ENCODE measurements around the gene SPAG4. TPM values are rescaled to one million over a fixed set of nuclear protein-coding genes. Genes with fewer than 3 reads are reported as not detected.

SPAG4 gene
- total RNA-seq, 4 donors from 2014 or later, result 2.3 to 6.6 (median 5.5) TPM

DNA sequence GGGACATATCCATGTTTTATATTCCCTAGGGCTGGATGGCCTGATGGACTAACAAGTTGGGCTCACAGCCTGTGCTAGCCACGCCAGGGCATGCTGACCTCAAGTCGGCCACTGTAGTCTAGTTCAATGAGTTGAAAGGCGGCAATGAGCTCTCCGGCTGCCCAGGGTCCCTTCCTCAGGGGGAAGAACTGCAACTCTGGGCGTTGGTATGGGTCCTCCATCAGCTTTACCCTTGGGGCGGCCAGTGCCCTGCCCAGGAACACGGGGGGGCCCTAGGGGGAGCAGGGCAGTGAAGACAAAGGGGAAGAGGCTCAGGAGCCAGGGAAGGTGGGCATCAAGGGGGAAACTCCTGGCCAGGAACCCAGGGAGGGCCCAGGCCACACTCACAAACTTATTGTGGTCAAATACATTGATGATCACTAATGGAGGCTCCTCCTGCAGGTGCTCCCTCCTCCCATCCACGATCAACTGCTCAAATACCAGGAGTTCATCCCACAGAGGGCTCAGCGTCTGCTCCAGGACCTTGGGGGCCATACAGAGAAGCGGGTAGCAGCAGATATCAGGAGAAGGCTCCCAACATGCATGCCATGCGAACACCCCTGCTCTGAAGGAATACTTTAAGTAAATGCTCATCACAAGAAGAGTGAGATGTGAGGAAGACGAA lies 32.8 kb upstream of the SPAG4 start:
- Histone ChIP-seq H3K36me3 (no peaks in the 10 kb centered on the region), H3K4me1 (no peaks in the 10 kb centered on the region), H3K9me3 (no peaks in the 10 kb centered on the region), H3K27me3 (no peaks in the 10 kb centered on the region), H3K4me3 (replicated peaks in 1 of 3) (no peak overlapping the region), H3K27ac (no peak overlapping the region)
- intact Hi-C loops (cut with DNase I), result no loop called here
- 81 to 89% methylated on average over 10 to 12 of the region's 12 CpGs for WGBS, 2 donors
- TF ChIP-seq, protein P1, sequence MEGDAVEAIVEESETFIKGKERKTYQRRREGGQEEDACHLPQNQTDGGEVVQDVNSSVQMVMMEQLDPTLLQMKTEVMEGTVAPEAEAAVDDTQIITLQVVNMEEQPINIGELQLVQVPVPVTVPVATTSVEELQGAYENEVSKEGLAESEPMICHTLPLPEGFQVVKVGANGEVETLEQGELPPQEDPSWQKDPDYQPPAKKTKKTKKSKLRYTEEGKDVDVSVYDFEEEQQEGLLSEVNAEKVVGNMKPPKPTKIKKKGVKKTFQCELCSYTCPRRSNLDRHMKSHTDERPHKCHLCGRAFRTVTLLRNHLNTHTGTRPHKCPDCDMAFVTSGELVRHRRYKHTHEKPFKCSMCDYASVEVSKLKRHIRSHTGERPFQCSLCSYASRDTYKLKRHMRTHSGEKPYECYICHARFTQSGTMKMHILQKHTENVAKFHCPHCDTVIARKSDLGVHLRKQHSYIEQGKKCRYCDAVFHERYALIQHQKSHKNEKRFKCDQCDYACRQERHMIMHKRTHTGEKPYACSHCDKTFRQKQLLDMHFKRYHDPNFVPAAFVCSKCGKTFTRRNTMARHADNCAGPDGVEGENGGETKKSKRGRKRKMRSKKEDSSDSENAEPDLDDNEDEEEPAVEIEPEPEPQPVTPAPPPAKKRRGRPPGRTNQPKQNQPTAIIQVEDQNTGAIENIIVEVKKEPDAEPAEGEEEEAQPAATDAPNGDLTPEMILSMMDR (IDR thresholded peaks at IDR 0.05), result no peak
- no peak for TF ChIP-seq POLR2A (IDR thresholded peaks at IDR 0.05)
- no peak for DNase-seq

DNA sequence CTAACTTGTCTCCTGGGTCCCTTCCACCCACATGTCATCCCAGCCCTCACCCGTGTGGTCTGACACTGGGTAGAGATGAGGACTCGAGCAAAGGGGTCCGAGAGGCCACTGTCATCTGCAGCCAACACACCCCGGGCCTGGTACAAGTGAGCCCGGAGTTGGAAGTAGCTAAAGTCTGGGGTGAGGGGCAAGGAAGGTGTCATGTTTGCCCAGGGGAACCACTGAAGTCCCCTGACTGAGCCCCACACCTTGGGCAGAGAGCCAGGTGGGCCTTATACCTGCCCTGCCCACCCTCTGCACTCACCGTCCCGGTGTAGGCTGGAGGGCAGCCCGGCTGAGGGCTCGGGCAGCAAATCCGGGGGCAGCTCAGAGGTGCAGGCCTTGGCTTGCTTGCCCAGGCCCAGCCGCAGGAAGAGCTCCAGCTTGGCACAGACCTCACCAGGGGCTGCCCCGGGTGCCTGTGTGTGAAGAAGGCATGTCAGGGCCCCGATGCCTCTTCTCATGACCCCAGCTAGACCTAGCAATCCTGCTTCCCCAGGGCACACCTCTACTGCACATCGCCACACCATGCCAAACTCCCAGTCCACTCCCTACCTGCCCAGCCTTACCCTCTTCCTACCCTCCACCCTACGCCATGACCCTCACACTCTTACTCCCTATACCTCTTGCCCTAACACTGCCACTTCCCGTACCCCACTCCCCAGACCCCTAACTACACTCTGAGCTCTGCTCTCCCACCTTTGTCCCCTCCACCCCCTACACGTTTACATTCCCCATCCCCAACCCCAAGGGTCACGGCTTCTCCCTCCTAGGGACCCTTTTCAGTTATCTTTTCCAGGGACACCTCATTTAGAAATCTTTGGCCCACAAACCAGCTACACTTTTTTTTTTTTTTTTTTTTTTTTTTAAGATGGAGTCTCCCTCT lies 31.7 kb upstream of the SPAG4 start:
- Histone ChIP-seq H3K27ac (no peak overlapping the region), H3K9me3 (no peaks in the 10 kb centered on the region), H3K4me3 (replicated peaks in 1 of 3) (no peak overlapping the region), H3K36me3 (no peaks in the 10 kb centered on the region), H3K27me3 (no peaks in the 10 kb centered on the region), H3K4me1 (no peaks in the 10 kb centered on the region)
- intact Hi-C loops (cut with DNase I), result no loop called here
- DNase-seq, result no peak
- no peak for TF ChIP-seq POLR2A (IDR thresholded peaks at IDR 0.05)
- TF ChIP-seq, protein P1 (IDR thresholded peaks at IDR 0.05), result no peak
- 91 to 92% methylated on average over 10 to 18 of the region's 18 CpGs for WGBS, 2 donors

DNA sequence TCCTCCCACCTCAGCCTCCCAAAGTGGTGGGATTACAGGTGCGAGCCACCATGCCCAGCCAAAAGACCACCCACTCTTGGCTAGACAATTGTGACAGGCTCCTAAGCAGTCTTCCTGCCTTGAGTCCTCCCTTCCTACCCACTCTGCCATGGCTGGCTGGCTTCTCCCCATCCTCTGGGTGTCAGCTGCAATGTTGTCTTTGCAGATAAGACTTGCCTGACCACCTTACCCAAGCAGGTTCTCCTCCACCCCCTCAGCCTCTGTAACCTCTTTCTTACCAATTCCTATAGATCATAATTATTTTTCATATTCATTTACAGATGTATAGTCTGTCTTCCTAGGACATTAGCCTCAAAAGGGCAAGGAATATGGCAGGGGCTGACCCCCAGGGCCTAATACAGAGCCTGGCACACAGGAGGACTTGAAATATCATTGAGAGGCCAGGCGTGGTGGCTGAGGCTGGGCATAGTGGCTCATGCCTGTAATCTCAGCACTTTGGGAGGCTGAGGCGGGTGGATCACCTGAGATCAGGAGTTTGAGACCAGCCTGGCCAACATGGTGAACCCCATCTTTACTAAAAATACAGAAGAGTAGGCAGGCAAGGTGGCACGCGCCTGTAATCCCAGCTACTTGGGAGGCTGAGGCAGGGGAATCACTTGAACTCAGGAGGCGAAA lies 28.7 kb upstream of the SPAG4 start:
- no peak for DNase-seq
- H3K4me3 ChIP-seq (replicated peaks in 1 of 3), result no peak overlapping the region
- intact Hi-C loops (cut with DNase I), result no loop called here
- no peaks in the 10 kb centered on the region for H3K4me1 ChIP-seq
- TF ChIP-seq, protein P1 (IDR thresholded peaks at IDR 0.05), result no peak
- no peak for TF ChIP-seq POLR2A (IDR thresholded peaks at IDR 0.05)
- no peaks in the 10 kb centered on the region for H3K36me3 ChIP-seq
- H3K27ac ChIP-seq, result no peak overlapping the region
- no peaks in the 10 kb centered on the region for H3K27me3 ChIP-seq
- no peaks in the 10 kb centered on the region for H3K9me3 ChIP-seq
- WGBS, 2 donors, result 93 to 94% methylated on average over 6 of the region's 6 CpGs

DNA sequence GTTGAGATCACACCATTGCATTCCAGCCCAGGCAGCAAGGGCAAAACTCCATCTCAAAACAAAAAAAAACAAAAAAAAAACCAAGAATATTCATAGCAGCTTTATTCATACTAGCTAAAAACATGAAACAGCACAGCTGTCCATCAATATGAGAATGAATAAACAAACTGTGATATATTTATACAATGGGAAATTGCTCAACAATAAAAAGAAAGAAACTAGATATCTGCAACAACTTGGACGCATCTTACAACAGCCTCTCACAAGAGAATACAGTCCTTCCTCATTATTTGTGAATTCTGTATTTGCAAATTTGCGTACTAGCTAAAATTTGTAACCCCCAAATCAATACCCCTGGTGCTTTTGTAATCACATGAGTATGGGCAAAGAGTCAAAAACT lies 28.2 kb upstream of the SPAG4 start:
- 82 to 89% methylated on average over 2 of the region's 2 CpGs for WGBS, 2 donors
- H3K27me3 ChIP-seq, result no peaks in the 10 kb centered on the region
- no peaks in the 10 kb centered on the region for H3K9me3 ChIP-seq
- H3K4me3 ChIP-seq (replicated peaks in 1 of 3), result no peak overlapping the region
- TF ChIP-seq, protein P1 (IDR thresholded peaks at IDR 0.05), result no peak
- no peak for TF ChIP-seq POLR2A (IDR thresholded peaks at IDR 0.05)
- H3K36me3 ChIP-seq, result no peaks in the 10 kb centered on the region
- H3K4me1 ChIP-seq, result no peaks in the 10 kb centered on the region
- H3K27ac ChIP-seq, result no peak overlapping the region
- no peak for DNase-seq
- intact Hi-C loops (cut with DNase I), result no loop called here
